DOHH2 (cell line): ENCODE measurements around the gene OCA2.

Source experiments
- H3F3A ChIP-seq: fragments of 200-600 bp; sonication (generic), shearing (Covaris generic); 2 replicates; pipeline ENCODE4 v1.6.0; 2016; ENCODE audit warnings: antibody characterized with exemption, mild to moderate bottlenecking; ENCODE audit not compliant: control insufficient read depth, insufficient read depth
- H3K27ac ChIP-seq: fragments of 200-600 bp; sonication (generic); 2 replicates; pipeline ENCODE4 v1.5.1; 2014; ENCODE audit warnings: low read depth, mild to moderate bottlenecking, low read length, moderate library complexity
- H3K27me3 ChIP-seq: fragments of 200-600 bp; sonication (generic); 2 replicates; pipeline ENCODE4 v1.6.1; 2014; ENCODE audit warnings: mild to moderate bottlenecking, low read length, mixed read lengths; ENCODE audit not compliant: control insufficient read depth
- H3K36me3 ChIP-seq: fragments of 200-600 bp; sonication (generic); 2 replicates; pipeline ENCODE4 v1.6.1; 2014; ENCODE audit warnings: mild to moderate bottlenecking, low read length, moderate library complexity, mixed read lengths; ENCODE audit not compliant: control insufficient read depth
- H3K4me1 ChIP-seq: fragments of 200-600 bp; sonication (generic); 2 replicates; pipeline ENCODE4 v1.6.1; 2014; ENCODE audit warnings: mild to moderate bottlenecking, low read length, mixed read lengths; ENCODE audit not compliant: control insufficient read depth
- H3K4me2 ChIP-seq: fragments of 200-600 bp; sonication (generic); 2 replicates; pipeline ENCODE4 v1.6.0; 2014; ENCODE audit warnings: mild to moderate bottlenecking, low read length, moderate library complexity
- H3K4me3 ChIP-seq: fragments of 200-600 bp; sonication (generic); 2 replicates; pipeline ENCODE4 v1.5.1; 2014; ENCODE audit warnings: mild to moderate bottlenecking, low read length, mixed read lengths
- H3K79me2 ChIP-seq: fragments of 200-600 bp; sonication (generic); 2 replicates; pipeline ENCODE4 v1.6.1; 2014; ENCODE audit warnings: mild to moderate bottlenecking, low read length, mixed read lengths; ENCODE audit not compliant: control insufficient read depth
- H3K9me2 ChIP-seq: fragments of 200-600 bp; sonication (generic); replicated peaks from 2 replicates; pipeline ENCODE4 v1.6.1; 2014; ENCODE audit warnings: mild to moderate bottlenecking, low read length, mixed read lengths; ENCODE audit not compliant: control insufficient read depth
- H3K9me3 ChIP-seq: fragments of 200-600 bp; sonication (generic); 2 replicates; pipeline ENCODE4 v1.6.1; 2014; ENCODE audit warnings: antibody characterized with exemption, low read length, mixed read lengths; ENCODE audit not compliant: control insufficient read depth, insufficient read depth
- H4K20me1 ChIP-seq: fragments of 200-600 bp; sonication (generic); 2 replicates; pipeline ENCODE4 v1.6.0; 2014; ENCODE audit warnings: low read depth, mild to moderate bottlenecking, antibody characterized with exemption, low read length, moderate library complexity; ENCODE audit not compliant: control insufficient read depth, insufficient read depth
- EZH2phosphoT487 ChIP-seq: fragments of 200-600 bp; sonication (generic); IDR thresholded peaks from 2 replicates; pipeline ENCODE4 v1.6.1; 2017; ENCODE audit warnings: borderline replicate concordance, mild to moderate bottlenecking, antibody characterized with exemption, low read length, moderate library complexity, mixed read lengths
- TF ChIP-seq, protein P1 (sequence below): fragments of 200-600 bp; sonication (generic); IDR thresholded peaks from one replicate; pipeline ENCODE4 v1.5.1; 2014; ENCODE audit warnings: antibody characterized with exemption, mild to moderate bottlenecking, low read depth, low read length; ENCODE audit not compliant: poor library complexity, severe bottlenecking

OCA2 gene

DNA sequence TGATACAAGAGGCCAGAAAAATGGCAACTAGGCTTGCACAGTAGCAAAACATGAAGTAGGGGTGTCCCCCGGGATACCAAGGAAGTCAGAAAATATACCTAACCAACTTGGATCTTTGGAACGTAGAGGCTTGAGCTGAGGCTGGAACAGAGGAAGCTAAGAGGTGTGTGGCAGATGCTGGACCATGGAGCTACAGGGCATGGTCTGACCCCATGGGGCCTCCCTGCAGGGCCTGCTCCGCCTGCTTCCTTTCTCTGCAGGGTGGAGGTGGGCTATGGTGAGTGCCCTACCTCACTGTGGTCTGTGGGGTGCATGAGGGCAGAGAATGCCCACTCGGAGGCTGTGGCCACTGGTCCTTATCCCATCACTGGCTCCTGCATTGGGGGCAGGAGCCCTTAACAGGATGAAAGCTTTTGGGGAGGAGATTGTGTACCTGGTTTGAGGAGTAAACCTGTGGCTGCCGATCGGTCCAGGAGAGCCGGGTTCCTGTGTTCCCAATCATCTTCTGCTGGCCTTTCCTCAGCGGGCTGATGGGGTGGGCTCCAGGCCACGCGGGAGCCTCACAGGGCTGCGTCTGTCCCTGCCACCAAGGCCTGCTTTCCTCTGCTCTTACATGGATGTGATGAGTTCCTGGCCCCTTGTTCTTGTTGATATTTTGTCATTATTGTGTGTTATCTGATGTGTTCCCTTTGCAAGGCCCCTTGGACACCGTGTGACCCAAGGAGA is 96.8 kb downstream of the OCA2 start:
- no peaks in the 10 kb centered on the region for H3K79me2 ChIP-seq
- no peaks in the 10 kb centered on the region; the same call in 1 of the 2 replicates for H3K9me3 ChIP-seq
- H3K27ac ChIP-seq = no peak overlapping the region
- H3F3A ChIP-seq = no peaks in the 10 kb centered on the region
- no peaks in the 10 kb centered on the region for H4K20me1 ChIP-seq
- H3K27me3 ChIP-seq = no peaks in the 10 kb centered on the region
- no peaks in the 10 kb centered on the region for H3K4me1 ChIP-seq
- H3K4me2 ChIP-seq = no peak overlapping the region
- no peaks in the 10 kb centered on the region for H3K36me3 ChIP-seq
- H3K9me2 ChIP-seq = no peaks in the 10 kb centered on the region
- no peak overlapping the region for H3K4me3 ChIP-seq
- TF ChIP-seq EZH2phosphoT487 = no peak
- TF ChIP-seq, protein P1, sequence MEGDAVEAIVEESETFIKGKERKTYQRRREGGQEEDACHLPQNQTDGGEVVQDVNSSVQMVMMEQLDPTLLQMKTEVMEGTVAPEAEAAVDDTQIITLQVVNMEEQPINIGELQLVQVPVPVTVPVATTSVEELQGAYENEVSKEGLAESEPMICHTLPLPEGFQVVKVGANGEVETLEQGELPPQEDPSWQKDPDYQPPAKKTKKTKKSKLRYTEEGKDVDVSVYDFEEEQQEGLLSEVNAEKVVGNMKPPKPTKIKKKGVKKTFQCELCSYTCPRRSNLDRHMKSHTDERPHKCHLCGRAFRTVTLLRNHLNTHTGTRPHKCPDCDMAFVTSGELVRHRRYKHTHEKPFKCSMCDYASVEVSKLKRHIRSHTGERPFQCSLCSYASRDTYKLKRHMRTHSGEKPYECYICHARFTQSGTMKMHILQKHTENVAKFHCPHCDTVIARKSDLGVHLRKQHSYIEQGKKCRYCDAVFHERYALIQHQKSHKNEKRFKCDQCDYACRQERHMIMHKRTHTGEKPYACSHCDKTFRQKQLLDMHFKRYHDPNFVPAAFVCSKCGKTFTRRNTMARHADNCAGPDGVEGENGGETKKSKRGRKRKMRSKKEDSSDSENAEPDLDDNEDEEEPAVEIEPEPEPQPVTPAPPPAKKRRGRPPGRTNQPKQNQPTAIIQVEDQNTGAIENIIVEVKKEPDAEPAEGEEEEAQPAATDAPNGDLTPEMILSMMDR = no peak

DNA sequence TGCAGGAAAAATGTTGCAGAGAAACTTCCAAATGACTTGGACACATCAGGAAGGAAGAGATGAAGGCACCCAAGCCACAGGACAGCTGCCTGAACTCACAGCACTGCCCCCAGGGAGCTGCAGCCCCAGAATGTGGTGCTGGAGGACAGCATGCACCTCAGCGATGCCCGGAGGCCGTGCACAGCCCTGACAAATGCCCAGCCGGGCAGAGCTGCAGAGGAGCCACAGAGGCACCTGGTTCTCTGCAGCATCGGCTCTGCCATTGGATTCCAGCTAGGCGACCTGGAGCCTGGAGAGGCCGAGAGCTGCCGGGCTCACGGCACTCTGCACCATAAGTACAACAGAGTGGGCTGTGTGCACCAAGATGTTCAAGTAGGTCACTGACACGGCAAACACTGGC is 97.5 kb downstream of the OCA2 start:
- TF ChIP-seq, protein P1 = no peak
- no peak for TF ChIP-seq EZH2phosphoT487
- Histone ChIP-seq H4K20me1 (no peaks in the 10 kb centered on the region), H3K4me1 (no peaks in the 10 kb centered on the region), H3K9me3 (no peaks in the 10 kb centered on the region; the same call in 1 of the 2 replicates), H3K4me2 (no peak overlapping the region), H3K9me2 (no peaks in the 10 kb centered on the region), H3F3A (no peaks in the 10 kb centered on the region), H3K79me2 (no peaks in the 10 kb centered on the region), H3K27me3 (no peaks in the 10 kb centered on the region), H3K36me3 (no peaks in the 10 kb centered on the region), H3K27ac (no peak overlapping the region), H3K4me3 (no peak overlapping the region)

DNA sequence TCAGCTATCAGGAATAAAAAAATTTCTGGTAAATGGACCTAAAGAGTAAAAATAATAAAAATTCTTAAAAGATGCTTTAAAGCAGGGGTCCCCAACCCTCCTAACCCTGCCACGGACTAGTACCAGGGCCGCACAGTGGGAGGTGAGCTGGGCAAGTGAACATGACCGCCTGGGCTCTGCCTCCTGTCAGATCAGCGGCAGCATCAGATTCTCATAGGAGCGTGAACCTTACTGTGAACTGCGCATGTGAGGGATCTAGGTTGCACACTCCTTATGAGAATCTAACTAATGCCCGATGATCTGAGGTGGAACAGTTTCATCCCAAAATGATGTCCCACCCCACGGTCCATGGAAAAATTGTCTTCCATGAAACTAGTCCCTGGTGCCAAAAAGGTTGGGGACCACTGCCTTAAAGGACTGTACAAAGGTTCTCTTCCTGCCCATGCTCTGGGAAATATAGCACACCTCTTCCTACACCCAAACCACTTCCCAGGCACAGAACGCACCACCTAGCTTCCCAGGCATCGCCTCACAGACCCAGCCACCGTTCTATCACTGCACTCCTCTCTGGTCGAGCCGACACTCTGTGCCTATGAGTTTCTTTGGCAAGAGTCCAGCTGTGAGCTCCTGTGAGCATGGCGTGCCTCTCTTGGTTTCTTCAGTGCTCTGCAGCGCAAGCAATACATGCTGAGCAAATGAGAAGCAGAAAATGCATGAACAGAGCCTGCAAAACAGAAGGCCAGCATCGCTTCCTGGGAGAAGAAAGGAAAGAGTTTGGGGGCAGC is 104.9 kb downstream of the OCA2 start:
- no peaks in the 10 kb centered on the region for H3K9me2 ChIP-seq
- no peaks in the 10 kb centered on the region for H3K27me3 ChIP-seq
- H3K4me2 ChIP-seq = no peak overlapping the region
- H4K20me1 ChIP-seq = no peaks in the 10 kb centered on the region
- H3K4me3 ChIP-seq = no peak overlapping the region
- TF ChIP-seq EZH2phosphoT487 = no peak
- TF ChIP-seq, protein P1 = no peak
- no peaks in the 10 kb centered on the region for H3K36me3 ChIP-seq
- H3K79me2 ChIP-seq = no peaks in the 10 kb centered on the region
- peaks cover 6% of the 10 kb centered on the region; the same call in 1 of the 2 replicates for H3K9me3 ChIP-seq
- no peaks in the 10 kb centered on the region for H3K4me1 ChIP-seq
- H3F3A ChIP-seq = no peaks in the 10 kb centered on the region
- H3K27ac ChIP-seq = no peak overlapping the region
